Measurements from ENCODE around the gene MMP26. TPM values are rescaled to one million over a fixed set of nuclear protein-coding genes. Genes with fewer than 3 reads are reported as not detected.

The MMP26 gene
- total and polyA plus RNA-seq, 10 of the 15 experiments (the other 5 are each of a cell fraction or from before 2014, with no cell fraction given) = not detected

DNA sequence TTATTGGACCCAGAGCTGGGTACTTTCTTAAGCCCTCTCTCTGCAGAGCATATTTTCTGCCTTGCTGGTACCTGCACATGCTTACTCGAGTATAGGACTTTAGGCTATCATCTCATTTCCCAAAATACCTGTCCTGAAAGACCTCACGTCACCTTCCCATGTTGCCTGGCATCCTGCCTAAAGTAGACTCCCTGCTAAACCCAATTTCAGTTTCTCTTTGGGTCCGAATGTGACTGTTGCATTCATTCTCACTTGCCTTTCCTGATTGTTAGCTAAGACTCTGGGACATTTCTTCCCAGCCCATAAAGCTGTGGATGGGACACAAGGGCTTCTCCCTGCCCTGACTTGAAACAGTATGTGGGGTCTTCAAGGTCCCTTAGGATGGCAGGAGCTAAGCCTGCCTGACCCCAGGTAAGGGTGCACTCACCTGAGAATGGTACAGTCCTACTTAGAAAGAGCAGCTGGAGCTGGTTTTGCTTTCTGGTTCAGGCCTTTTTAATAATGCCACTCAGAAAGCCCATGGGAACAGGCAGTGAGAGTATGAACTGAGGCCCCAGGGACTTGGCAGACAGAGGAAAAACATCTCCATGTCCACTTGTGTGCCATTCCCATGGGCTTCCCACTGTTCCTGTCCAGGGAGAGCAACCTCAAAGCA is 19.8 kb upstream of the MMP26 start:
- Histone ChIP-seq H3K27ac (ENCODE audit: control insufficient read depth, insufficient read depth) (no peak overlapping the region), H3K9me3 (replicated peaks; ENCODE audit: control insufficient read depth, insufficient read depth, low read length) (no peaks in the 10 kb centered on the region), H4K20me1 (ENCODE audit: control insufficient read depth, insufficient read depth) (no peaks in the 10 kb centered on the region), H3K27me3 (replicated peaks in 1 of 2; ENCODE audit: control insufficient read depth in 2 of 2, insufficient read depth in 2 of 2, low read length in 1 of 2) (no peaks in the 10 kb centered on the region), H3K4me3 (no peak overlapping the region), H3K4me2 (ENCODE audit: control insufficient read depth, insufficient read depth) (no peak overlapping the region), H3K9ac (ENCODE audit: control insufficient read depth, insufficient read depth, low read length) (no peak overlapping the region), H3K4me1 (ENCODE audit: control insufficient read depth, insufficient read depth, low read length) (no peaks in the 10 kb centered on the region), H2AFZ (ENCODE audit: control insufficient read depth, low read depth, low read length) (no peak overlapping the region), H3K79me2 (ENCODE audit: control insufficient read depth, insufficient read depth, low read length) (no peaks in the 10 kb centered on the region), H3K36me3 (ENCODE audit: control insufficient read depth in 2 of 2, insufficient read depth in 2 of 2, low read length in 1 of 2) (no peaks in the 10 kb centered on the region; a peak in 1 of 4 replicates)
- 23% methylated on average over 3 of the region's 3 CpGs for WGBS (ENCODE audit: insufficient coverage, insufficient replicate concordance, low lambda C conversion rate, missing lambda C conversion rate)
- ATAC-seq (no peak), FAIRE-seq (no peak), DNase-seq (ENCODE audit: low read depth, low spot score) (no peak)
- intact Hi-C loops (cut with micrococcal nuclease; ENCODE audit: unreplicated experiment) (no loop called here), in situ Hi-C loops (cut with MboI) (no loop called here)
- SMC1A ChIA-PET (ENCODE audit: uncharacterized antibody, unreplicated experiment) = no interaction called here
- BruUV-seq (replicated peaks) = no TSS peak
- POLR2A ChIA-PET = no interaction called here
- no peak for TF ChIP-seq ATF2 (IDR thresholded peaks at IDR 0.05; ENCODE audit: low read length)
- no peak for TF ChIP-seq BRCA1 (IDR thresholded peaks at IDR 0.05; ENCODE audit: low read depth, low read length)
- no peak for TF ChIP-seq PBX3 (IDR thresholded peaks at IDR 0.05; ENCODE audit: insufficient replicate concordance, low read depth, low read length)
- TF ChIP-seq HCFC1 (IDR thresholded peaks at IDR 0.05; ENCODE audit: low read length) = no peak
- TF ChIP-seq RAD21 (IDR thresholded peaks at IDR 0.05; ENCODE audit: insufficient read depth, low read depth, low read length) = no peak
- TF ChIP-seq RUNX3 (IDR thresholded peaks at IDR 0.05; ENCODE audit: low read length) = no peak
- TF ChIP-seq POLR2AphosphoS2 (IDR thresholded peaks at IDR 0.05; ENCODE audit: low read depth, low read length) = no peak
- TF ChIP-seq SIX5 (IDR thresholded peaks at IDR 0.05; ENCODE audit: low read depth, low read length, severe bottlenecking) = no peak
- RAD21 ChIA-PET (ENCODE audit: unreplicated experiment) = no interaction called here
- CTCF ChIA-PET = no interaction called here
